Epithelial cell of proximal tubule (primary cell): ENCODE data around the gene LRMDA. TPM values are rescaled to one million over a fixed set of nuclear protein-coding genes. Genes with fewer than 3 reads are reported as not detected.

Experiments
- DNase-seq: peaks from one replicate; pipeline ENCODE4 v3.0.0-alpha.2; 2011; ENCODE audit warnings: low read depth
- H3K4me3 ChIP-seq: 2 replicates; pipeline ENCODE4 v1.5.1; 2011; ENCODE audit warnings: low read depth, mild to moderate bottlenecking, low read length
- CTCF ChIP-seq: conservative IDR thresholded peaks from 2 replicates; pipeline ENCODE4 v1.5.1; 2012; ENCODE audit warnings: low read depth, mild to moderate bottlenecking, low read length
- total RNA-seq: library from RNA; depleted of rRNA; stranded (reverse); fragments of >200 nt; gene quantifications from 2 replicates; pipeline ENCODE4 v1.2.3, GENCODE V29; 2015

LRMDA gene
- total RNA-seq, 1 donor from 2014 or later, result 0.75 TPM

- DNase-seq, result no peak
- H3K4me3 ChIP-seq, result no peak overlapping the region
- TF ChIP-seq CTCF, result no peak
These were observed 509.9 kb downstream of the LRMDA start for GRCh38 chr10:75941223-75941801.

- no peak for DNase-seq
- no peak overlapping the region for H3K4me3 ChIP-seq
- no peak for TF ChIP-seq CTCF
These were observed 512.6 kb downstream of the LRMDA start for GRCh38 chr10:75944061-75944460.

- DNase-seq, result no peak
- TF ChIP-seq CTCF, result no peak
- H3K4me3 ChIP-seq, result no peak overlapping the region
These were observed 517.2 kb downstream of the LRMDA start for GRCh38 chr10:75948583-75948982.

- no peak for DNase-seq
- H3K4me3 ChIP-seq, result no peak overlapping the region
- TF ChIP-seq CTCF, result no peak
These were observed 518.9 kb downstream of the LRMDA start for GRCh38 chr10:75950307-75950706.

GRCh38 chr10:75950997-75951589 is 519.7 kb downstream of the LRMDA start:
- TF ChIP-seq CTCF, result no peak
- H3K4me3 ChIP-seq, result no peak overlapping the region
- no peak for DNase-seq

GRCh38 chr10:75951627-75952026 is 520.2 kb downstream of the LRMDA start:
- no peak overlapping the region for H3K4me3 ChIP-seq
- TF ChIP-seq CTCF, result no peak
- DNase-seq, result no peak

GRCh38 chr10:75952093-75952492 is 520.7 kb downstream of the LRMDA start:
- no peak overlapping the region for H3K4me3 ChIP-seq
- TF ChIP-seq CTCF, result no peak
- no peak for DNase-seq
